Stimulated activated naive CD4-positive, alpha-beta T cell (primary cell): ENCODE results near the gene ATG4C.

Experiments
- DNase-seq, 6 experiments: peaks; one replicate each; lab custom pipeline; 2025; lab: John Stamatoyannopoulos, UW

Gene ATG4C

GRCh38 chr1:62904856-62905225 lies 120.9 kb downstream of the ATG4C start:
- no peak for DNase-seq

DNA sequence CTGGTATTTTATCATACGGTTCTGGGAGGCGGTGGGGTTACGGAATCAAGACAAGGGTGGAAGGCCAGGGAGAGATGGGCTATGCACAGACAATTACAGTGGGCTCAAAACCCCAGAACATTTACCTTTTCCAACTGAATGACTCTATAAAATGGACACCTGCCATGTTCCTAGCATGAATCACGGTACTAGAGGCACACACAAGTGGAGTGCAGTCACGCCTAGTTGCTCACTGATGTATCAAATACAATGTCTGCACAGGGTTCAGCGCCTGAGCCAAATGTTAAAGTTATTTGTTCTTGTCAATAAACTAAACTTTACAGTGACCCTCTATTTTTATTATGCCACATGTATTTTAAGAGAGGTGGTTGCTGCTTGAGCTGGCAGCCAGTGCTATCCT lies 121.4 kb downstream of the ATG4C start:
- no peak for DNase-seq

DNA sequence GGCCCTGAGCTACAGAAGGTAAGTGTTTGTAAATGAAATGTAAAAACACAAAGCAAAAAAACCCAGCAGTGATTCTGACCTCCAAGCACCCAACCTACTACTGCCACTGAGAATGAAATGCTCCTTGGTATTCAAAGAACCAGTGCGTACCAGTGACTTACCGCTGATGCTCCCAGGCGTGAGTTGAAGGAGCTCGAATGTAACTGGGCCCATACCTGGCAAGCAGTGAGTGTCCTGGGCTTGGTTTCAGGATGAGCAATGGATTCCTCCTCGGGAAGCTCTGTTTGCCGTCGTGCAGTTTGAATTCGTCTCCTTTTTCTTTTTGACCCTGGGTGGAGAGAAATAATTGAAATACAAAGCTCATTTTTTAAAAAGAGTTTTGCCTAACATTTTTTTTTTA lies 121.9 kb downstream of the ATG4C start:
- no peak for DNase-seq

GRCh38 chr1:62906428-62906886 lies 122.5 kb downstream of the ATG4C start:
- no peak for DNase-seq

- peak in 1 of 6 experiments; percentile 19 for DNase-seq
Measured at GRCh38 chr1:62908168-62908695, 124.3 kb downstream of the ATG4C start.

DNA sequence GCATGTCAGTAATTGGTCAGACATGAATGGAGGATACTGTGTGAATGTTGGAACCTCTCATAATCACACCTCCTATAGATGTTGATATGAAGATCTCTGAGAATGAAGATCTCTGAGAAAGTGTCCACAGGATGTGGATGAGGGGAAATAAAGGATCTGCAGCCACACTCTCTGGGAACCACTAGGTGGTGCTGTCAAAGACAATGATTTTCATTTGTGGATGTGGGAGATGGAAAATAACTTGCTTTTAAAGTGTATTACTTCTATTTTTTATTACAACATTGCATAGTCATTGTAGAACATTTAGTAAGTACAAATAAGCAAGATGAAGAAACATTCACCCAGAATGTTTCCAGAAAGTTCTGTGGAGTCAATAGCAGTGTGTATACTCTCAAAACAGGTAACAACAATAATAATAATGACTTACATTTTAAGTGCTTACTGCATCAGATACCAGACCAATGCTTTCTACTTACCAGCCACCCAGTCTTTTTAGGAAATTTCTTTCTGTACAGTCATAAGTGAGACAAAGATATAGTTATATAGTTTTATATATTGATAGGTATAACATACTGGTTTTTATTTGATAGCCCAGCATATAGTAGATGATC lies 128.2 kb downstream of the ATG4C start:
- DNase-seq: peak in 1 of 6 experiments; percentile 1
